Hepatocyte (in vitro differentiated cells): ENCODE measurements around the gene PDLIM5.

Experiments
- CTCF ChIP-seq: fragments of 200-600 bp; sonication (generic); IDR thresholded peaks from 2 replicates; pipeline ENCODE4 v1.5.1; 2016; ENCODE audit warnings: antibody characterized with exemption, mild to moderate bottlenecking; ENCODE audit not compliant: poor library complexity
- EZH2 ChIP-seq: fragments of 200-600 bp; sonication (generic); IDR thresholded peaks from 2 replicates; pipeline ENCODE4 v1.6.1; 2016; ENCODE audit warnings: antibody characterized with exemption, mild to moderate bottlenecking, borderline replicate concordance
- EZH2phosphoT487 ChIP-seq: fragments of 200-600 bp; sonication (generic); IDR thresholded peaks from one replicate; pipeline ENCODE4 v1.6.1; 2018; ENCODE audit warnings: antibody characterized with exemption, mild to moderate bottlenecking, low read depth, moderate library complexity; ENCODE audit not compliant: unreplicated experiment, severe bottlenecking

- no peak for TF ChIP-seq CTCF
- TF ChIP-seq EZH2 = no peak
- TF ChIP-seq EZH2phosphoT487 = no peak
Measured at GRCh38 chr4:94576210-94576609, 124.5 kb downstream of the PDLIM5 start.
